Small intestine (tissue), 7 donors: ENCODE results near the gene BAHD1. TPM values are rescaled to one million over a fixed set of nuclear protein-coding genes. Genes with fewer than 3 reads are reported as not detected.

ENCODE experiments used
- DNase-seq, 2 donors: peaks; one replicate each; pipeline versions ENCODE4 v3.0.0 to v3.0.0-alpha.2; 2013
- FAIRE-seq: peaks from 2 replicates; lab custom pipeline; 2012; peaks lifted over from hg19 to GRCh38; lab: Jason Lieb, UNC
- H3K27ac ChIP-seq, 3 donors: one replicate each; pipeline ENCODE4 v1.5.1; 2013; ENCODE audit warnings: low read length in 2 of 3, mild to moderate bottlenecking in 2 of 3, control low read depth in 1 of 3, inconsistent platforms in 1 of 3, low read depth in 1 of 3, moderate library complexity in 1 of 3
- H3K27me3 ChIP-seq, 3 donors: one replicate each; pipeline ENCODE4 v1.6.1; 2013; ENCODE audit warnings: low read length in 3 of 3, inconsistent platforms in 1 of 3; ENCODE audit not compliant: control insufficient read depth in 3 of 3, insufficient read depth in 3 of 3
- H3K36me3 ChIP-seq, 3 donors: one replicate each; pipeline ENCODE4 v1.6.1; 2013; ENCODE audit warnings: low read length in 3 of 3, inconsistent platforms in 1 of 3, low read depth in 1 of 3, mild to moderate bottlenecking in 1 of 3, moderate library complexity in 1 of 3; ENCODE audit not compliant: control insufficient read depth in 3 of 3, insufficient read depth in 2 of 3
- H3K4me1 ChIP-seq, 3 donors: one replicate each; pipeline ENCODE4 v1.6.1; 2013; ENCODE audit warnings: low read length in 2 of 3, inconsistent platforms in 1 of 3, low read depth in 1 of 3, mild to moderate bottlenecking in 1 of 3, moderate library complexity in 1 of 3; ENCODE audit not compliant: control insufficient read depth in 3 of 3, insufficient read depth in 2 of 3
- H3K4me3 ChIP-seq, 3 donors: one replicate each; pipeline ENCODE4 v1.5.1; 2013; ENCODE audit warnings: low read length in 3 of 3, control low read depth in 1 of 3, inconsistent platforms in 1 of 3, low read depth in 1 of 3, mild to moderate bottlenecking in 1 of 3, moderate library complexity in 1 of 3
- H3K9me3 ChIP-seq, 2 donors: one replicate each; pipeline ENCODE4 v1.6.1; 2013; ENCODE audit warnings: low read depth in 1 of 2, low read length in 1 of 2; ENCODE audit not compliant: control insufficient read depth in 2 of 2, insufficient read depth in 1 of 2
- WGBS, 3 donors: extraction: QIAGEN DNeasy Blood & Tissue Kit; methylation state at CpG; one replicate each; pipeline ENCODE4 v1.1.7; 2013; 5-methylcytosine and 5-hydroxymethylcytosine counted together
- polyA plus RNA-seq, 4 donors: library from polyadenylated mRNA; stranded (reverse) in 3 of 4; unstranded in 1 of 4; fragments of 200-250 nt in 3 of 4; fragments of 120-200 nt in 1 of 4; gene quantifications; one replicate each; pipeline versions ENCODE4 v1.2.1 to v1.2.3, GENCODE V29; 2013
- donor health status: healthy with polysubstance abuse.
- donor health status: control.
- donor health status: control.
- donor health status: Bipolar disorder and iron deficiency.
- donor health status: healthy.

BAHD1 gene
- polyA plus RNA-seq, 4 donors, result 10.7 to 32.5 (median 12.5) TPM

DNA sequence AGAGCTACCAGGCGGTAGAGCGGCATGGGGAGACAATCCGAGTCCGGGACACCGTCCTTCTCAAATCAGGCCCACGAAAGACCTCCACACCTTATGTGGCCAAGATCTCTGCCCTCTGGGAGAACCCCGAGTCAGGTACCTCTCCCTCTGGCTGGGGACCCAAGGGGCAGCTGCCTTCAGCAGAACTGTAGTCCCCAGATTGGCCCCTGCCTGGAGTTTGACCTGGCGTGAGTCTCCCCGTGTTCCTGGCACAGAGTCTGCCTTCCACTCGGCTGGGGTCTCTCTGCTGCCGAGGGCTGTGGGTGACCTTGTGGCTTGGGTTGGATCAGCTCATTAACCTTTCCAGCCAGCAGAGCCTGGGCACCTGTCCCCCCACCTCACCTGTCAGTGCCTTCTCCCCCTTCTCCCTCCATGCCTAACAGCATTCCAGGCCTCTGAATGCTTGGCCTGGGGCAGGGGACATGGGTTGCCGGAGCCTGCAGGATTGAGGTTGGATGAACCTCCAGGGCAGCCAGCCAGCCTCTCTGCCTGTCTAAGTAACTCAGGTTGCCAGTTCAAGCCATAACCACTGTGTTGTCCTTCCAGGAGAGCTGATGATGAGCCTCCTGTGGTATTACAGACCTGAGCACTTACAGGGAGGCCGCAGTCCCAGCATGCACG is 23.3 kb downstream of the BAHD1 start:
- WGBS, 3 donors, result 89 to 91% (median 91%) methylated on average over 14 of the region's 14 CpGs
- no peak overlapping the region for H3K27ac ChIP-seq
- FAIRE-seq (no peak), DNase-seq (no peak)
- H3K36me3 ChIP-seq, result peaks cover 0 to 87% (median 12%) of the 10 kb centered on the region in 3 donors
- H3K9me3 ChIP-seq, result no peaks in the 10 kb centered on the region
- H3K4me3 ChIP-seq, result no peak overlapping the region
- H3K4me1 ChIP-seq, result no peaks in the 10 kb centered on the region
- no peaks in the 10 kb centered on the region for H3K27me3 ChIP-seq

DNA sequence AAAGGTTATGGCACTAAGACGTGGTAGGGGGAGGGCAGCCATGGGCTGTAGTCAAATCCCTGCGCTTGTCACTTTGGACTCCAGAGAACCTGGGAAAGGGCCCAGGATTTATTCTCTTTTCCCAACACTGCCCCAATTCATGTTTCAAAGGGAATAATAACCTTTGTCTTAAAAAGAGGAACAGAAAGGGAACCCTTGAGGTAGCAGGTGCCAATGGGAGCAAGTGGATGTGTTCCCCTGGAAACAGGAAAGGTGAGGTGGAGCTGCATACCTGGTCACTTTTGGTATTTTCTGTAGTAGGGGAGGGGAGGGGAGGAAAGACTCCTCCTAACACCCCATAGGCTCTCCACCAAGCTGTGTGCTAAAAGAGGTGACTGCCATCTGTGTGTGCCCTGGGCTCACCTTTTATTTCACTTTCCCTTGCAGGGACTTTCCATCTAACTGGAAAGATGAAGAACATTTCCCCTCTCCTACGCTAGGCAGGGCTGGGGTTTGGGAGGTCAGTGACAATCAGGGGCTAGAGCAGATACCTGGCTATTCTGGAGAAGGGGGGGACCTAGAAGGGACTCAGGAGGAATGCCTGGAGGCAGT is 23.9 kb downstream of the BAHD1 start:
- no peaks in the 10 kb centered on the region for H3K27me3 ChIP-seq
- WGBS, 3 donors, result 92% methylated on average over 3 of the region's 3 CpGs
- no peaks in the 10 kb centered on the region for H3K9me3 ChIP-seq
- H3K27ac ChIP-seq, result no peak overlapping the region
- no peak overlapping the region for H3K4me3 ChIP-seq
- H3K4me1 ChIP-seq, result no peaks in the 10 kb centered on the region
- no peak for FAIRE-seq
- DNase-seq, result no peak
- H3K36me3 ChIP-seq, result peaks cover 0 to 81% (median 10%) of the 10 kb centered on the region in 3 donors

DNA sequence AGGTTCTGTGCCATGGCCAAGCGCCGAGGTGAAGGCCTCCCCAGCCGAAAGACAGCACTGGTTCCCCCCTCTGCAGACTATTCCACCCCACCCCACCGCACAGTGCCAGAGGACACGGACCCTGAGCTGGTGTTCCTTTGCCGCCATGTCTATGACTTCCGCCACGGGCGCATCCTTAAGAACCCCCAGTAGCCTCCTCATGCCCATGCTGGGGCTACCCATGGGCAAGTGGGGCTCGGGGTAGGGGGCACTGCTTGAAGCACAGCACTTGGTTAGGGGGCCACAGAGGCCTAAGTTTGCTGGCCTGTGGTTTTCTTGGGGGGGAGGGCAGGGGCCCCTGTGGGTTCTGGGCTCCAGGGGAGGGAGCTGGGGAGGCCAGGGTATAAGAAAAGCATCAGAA is 25.2 kb downstream of the BAHD1 start:
- no peaks in the 10 kb centered on the region for H3K27me3 ChIP-seq
- 93 to 97% (median 97%) methylated on average over 10 of the region's 10 CpGs for WGBS, 3 donors
- no peak for FAIRE-seq
- H3K36me3 ChIP-seq, result peaks cover 0 to 69% (median 10%) of the 10 kb centered on the region in 3 donors
- DNase-seq, result no peak
- H3K4me1 ChIP-seq, result peaks cover 0 to 4% (median 0%) of the 10 kb centered on the region in 3 donors
- no peaks in the 10 kb centered on the region for H3K9me3 ChIP-seq
- no peak overlapping the region for H3K27ac ChIP-seq
- H3K4me3 ChIP-seq, result no peak overlapping the region

DNA sequence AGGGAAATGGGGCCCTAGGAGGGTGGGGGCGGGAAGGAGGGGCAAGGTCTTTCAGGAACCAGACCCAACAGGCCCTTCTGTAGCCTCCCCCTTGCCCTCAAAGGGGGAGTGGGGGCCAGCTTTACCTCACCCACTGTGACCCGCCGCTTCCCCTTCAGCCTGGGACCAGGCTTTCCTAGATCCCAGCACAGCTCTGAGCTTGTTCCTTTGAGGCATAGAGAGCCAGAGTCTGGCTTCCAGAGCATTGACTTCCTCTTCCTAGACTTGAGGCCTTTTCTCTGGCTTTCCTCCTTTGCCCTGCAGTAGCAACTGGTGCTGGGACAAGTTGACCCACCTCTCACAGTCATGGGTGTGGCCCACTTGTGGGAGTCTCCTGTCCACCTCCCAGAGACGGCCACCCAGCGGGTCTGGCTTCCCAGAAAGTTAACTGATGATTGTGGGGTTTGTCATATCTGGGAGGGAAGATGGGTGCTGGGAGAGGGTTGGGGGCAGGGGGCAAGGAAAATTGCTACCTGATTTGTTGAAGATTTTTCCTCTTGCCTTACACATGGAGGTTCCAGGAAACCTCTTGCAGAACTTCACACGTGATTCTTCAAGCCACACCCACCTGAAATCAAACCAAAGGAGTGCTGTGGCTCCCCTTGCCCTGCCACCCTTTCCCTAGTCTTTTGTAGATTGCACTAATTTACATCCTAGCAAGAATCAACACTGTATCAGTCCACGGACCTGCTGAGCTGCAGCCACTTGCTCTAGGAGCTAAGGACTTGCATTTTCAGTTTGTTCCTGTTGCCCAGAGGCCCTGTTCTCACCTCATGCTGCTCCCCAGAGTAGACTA is 25.9 kb downstream of the BAHD1 start:
- no peak for FAIRE-seq

DNA sequence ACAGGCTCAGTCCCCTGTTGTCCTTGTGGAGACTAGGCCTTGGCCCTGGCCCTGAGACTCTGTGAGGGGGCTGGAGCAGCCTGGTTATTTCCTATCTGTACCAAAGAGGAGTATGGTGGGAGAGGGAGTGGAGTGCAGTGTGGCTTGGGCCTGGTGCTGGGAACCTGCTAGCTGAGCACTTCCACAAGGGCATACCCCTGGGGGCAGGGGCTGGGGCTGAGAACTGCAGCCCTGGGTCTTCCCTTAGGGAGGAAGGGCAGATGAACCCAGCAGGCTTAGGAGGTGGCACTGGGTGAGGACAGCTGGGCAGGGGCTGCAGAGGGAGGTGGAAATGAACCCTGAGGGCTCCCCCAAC is 26.5 kb downstream of the BAHD1 start:
- no peaks in the 10 kb centered on the region for H3K27me3 ChIP-seq
- H3K27ac ChIP-seq, result peak overlapping the region in 1 of 3 donors; percentile 13
- peaks cover 0 to 58% (median 8%) of the 10 kb centered on the region in 3 donors for H3K36me3 ChIP-seq
- no peak for DNase-seq
- H3K9me3 ChIP-seq, result no peaks in the 10 kb centered on the region
- FAIRE-seq, result no peak
- no peak overlapping the region for H3K4me3 ChIP-seq
- H3K4me1 ChIP-seq, result peaks cover 0 to 9% (median 0%) of the 10 kb centered on the region in 3 donors

More for the DNA sequence above, 25.9 kb downstream of the BAHD1 start:
- no peak overlapping the region for H3K4me3 ChIP-seq
- peaks cover 0 to 64% (median 10%) of the 10 kb centered on the region in 3 donors for H3K36me3 ChIP-seq
- no peaks in the 10 kb centered on the region for H3K9me3 ChIP-seq
- no peak overlapping the region for H3K27ac ChIP-seq
- H3K27me3 ChIP-seq, result no peaks in the 10 kb centered on the region
- no peak for DNase-seq
- 75 to 80% (median 78%) methylated on average over 7 of the region's 7 CpGs for WGBS, 3 donors
- H3K4me1 ChIP-seq, result peaks cover 0 to 5% (median 0%) of the 10 kb centered on the region in 3 donors

DNA sequence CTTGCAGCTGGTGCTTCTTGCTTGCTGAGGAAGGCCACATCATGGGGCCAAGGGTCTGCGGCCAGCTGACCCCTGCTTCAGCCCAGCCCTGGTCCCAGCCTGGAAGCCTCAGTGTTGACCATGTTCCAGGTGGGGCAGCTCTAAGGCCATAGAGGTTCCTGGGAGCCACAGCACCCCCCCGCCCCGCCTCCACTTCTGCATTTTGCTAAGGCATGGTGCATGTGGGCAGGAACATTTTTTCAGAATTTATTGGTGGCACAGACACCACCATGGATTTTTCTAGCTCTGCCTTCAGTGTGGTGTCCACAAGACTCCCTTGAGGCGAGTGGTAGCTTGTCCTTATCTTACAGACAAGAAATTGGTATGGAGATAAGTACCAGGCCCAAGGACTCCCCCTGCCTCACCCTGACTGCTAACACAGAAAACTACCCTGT is 28.2 kb downstream of the BAHD1 start:
- H3K9me3 ChIP-seq, result no peaks in the 10 kb centered on the region
- DNase-seq (no peak), FAIRE-seq (no peak)
- no peak overlapping the region for H3K4me3 ChIP-seq
- no peak overlapping the region for H3K27ac ChIP-seq
- H3K36me3 ChIP-seq, result peaks cover 0 to 47% (median 6%) of the 10 kb centered on the region in 3 donors
- no peaks in the 10 kb centered on the region for H3K27me3 ChIP-seq
- 80 to 97% (median 89%) methylated on average over 4 of the region's 4 CpGs for WGBS, 3 donors
- peaks cover 0 to 9% (median 0%) of the 10 kb centered on the region in 3 donors for H3K4me1 ChIP-seq

DNA sequence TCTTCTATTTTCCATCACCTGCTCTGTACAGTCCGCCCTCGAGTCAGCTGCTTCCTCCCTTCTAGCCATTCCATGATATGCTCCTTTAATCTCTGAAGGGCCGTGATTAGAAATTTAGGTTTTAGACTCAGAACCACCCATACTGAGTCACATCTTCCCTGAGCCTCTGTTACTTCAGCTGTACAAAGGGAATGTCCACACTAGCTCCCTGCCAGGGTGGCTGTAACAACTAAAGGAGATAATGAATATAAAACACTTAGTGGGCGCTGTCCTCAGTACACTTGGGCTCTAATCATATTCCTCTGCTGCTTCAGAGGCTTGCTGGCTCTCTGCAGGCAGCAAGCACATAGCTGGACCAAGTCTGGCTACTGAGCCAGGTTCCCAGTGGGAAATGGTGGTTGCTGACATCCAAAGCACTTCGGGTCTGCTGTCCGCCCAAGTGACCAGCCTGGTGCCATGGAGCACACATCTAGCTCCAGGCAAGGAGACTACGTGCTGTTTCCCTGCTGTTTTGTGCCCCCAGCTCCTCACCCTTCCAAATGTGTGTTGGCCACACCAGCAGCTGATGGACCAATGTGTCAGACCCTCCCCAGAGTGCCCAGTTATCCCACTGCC is 29.1 kb downstream of the BAHD1 start:
- Histone ChIP-seq H3K27ac (peak overlapping the region in 2 of 3 donors; percentile 74 to 83), H3K4me3 (no peak overlapping the region), H3K36me3 (peaks cover 0 to 37% (median 5%) of the 10 kb centered on the region in 3 donors), H3K9me3 (no peaks in the 10 kb centered on the region), H3K4me1 (peaks cover 0 to 9% (median 0%) of the 10 kb centered on the region in 3 donors), H3K27me3 (no peaks in the 10 kb centered on the region)
- FAIRE-seq, result no peak
- no peak for DNase-seq
- 71 to 82% (median 72%) methylated on average over 7 of the region's 7 CpGs for WGBS, 3 donors
